NOMO-1 treated with dmso at 0.1 percent for 144 hours (cell line): ENCODE data around the gene VPS54.

Source experiments
- DNase-seq: peaks from one replicate; lab custom pipeline; 2025; ENCODE audit not compliant: unreplicated experiment; lab: John Stamatoyannopoulos, UW

VPS54 gene

GRCh38 chr2:63926815-63927214 lies 92.4 kb downstream of the VPS54 start:
- DNase-seq, result no peak

GRCh38 chr2:63914311-63914710 lies 104.9 kb downstream of the VPS54 start:
- DNase-seq, result no peak

GRCh38 chr2:63903003-63903402 lies 116.2 kb downstream of the VPS54 start:
- no peak for DNase-seq

GRCh38 chr2:63902149-63902548 lies 117.1 kb downstream of the VPS54 start:
- DNase-seq, result no peak

GRCh38 chr2:63899639-63900038 lies 119.6 kb downstream of the VPS54 start:
- DNase-seq, result no peak

GRCh38 chr2:63898839-63899238 lies 120.4 kb downstream of the VPS54 start:
- no peak for DNase-seq

GRCh38 chr2:63894167-63894566 lies 125.1 kb downstream of the VPS54 start:
- DNase-seq, result no peak

- no peak for DNase-seq
Measured at GRCh38 chr2:63893163-63893562, 126.1 kb downstream of the VPS54 start.

GRCh38 chr2:63891488-63892030 lies 127.7 kb downstream of the VPS54 start:
- DNase-seq, result no peak

GRCh38 chr2:63890678-63891077 lies 128.6 kb downstream of the VPS54 start:
- no peak for DNase-seq

- DNase-seq, result no peak
Measured at GRCh38 chr2:63888490-63889402, 130.5 kb downstream of the VPS54 start.

- DNase-seq, result no peak
Measured at GRCh38 chr2:63888053-63888452, 131.2 kb downstream of the VPS54 start.

GRCh38 chr2:63886445-63886844 lies 132.8 kb downstream of the VPS54 start:
- no peak for DNase-seq

GRCh38 chr2:63882395-63883105 lies 136.7 kb downstream of the VPS54 start:
- DNase-seq, result no peak

GRCh38 chr2:63881205-63881604 lies 138.0 kb downstream of the VPS54 start:
- DNase-seq, result no peak

- DNase-seq, result no peak
Measured at GRCh38 chr2:63880625-63881024, 138.6 kb downstream of the VPS54 start.

- no peak for DNase-seq
Measured at GRCh38 chr2:63879876-63880433, 139.3 kb downstream of the VPS54 start.

GRCh38 chr2:63878486-63878885 lies 140.7 kb downstream of the VPS54 start:
- DNase-seq, result no peak

GRCh38 chr2:63876311-63876710 lies 142.9 kb downstream of the VPS54 start:
- no peak for DNase-seq

GRCh38 chr2:63875559-63876245 lies 143.5 kb downstream of the VPS54 start:
- DNase-seq, result no peak

- no peak for DNase-seq
Measured at GRCh38 chr2:63875131-63875527, 144.1 kb downstream of the VPS54 start.
